Lower leg skin (tissue), 3 donors: ENCODE measurements around the gene TK2.
"Not testable (repeated sequence)": the region's sequence is repeated elsewhere in the genome, so short reads cannot be mapped to it uniquely, and the experiment has no call there.

Experiments
- POLR2A ChIP-seq, 2 donors: fragments of 450-650 bp; IDR thresholded peaks; one replicate each; pipeline ENCODE4 v1.6.1; 2016 to 2017; ENCODE audit warnings: antibody characterized with exemption in 2 of 2, mild to moderate bottlenecking in 1 of 2, moderate library complexity in 1 of 2
- TF ChIP-seq, protein P1 (sequence below), 3 donors: fragments of 450-650 bp; IDR thresholded peaks; one replicate each; pipeline ENCODE4 v1.5.1; 2016; ENCODE audit warnings: antibody characterized with exemption in 3 of 3, mild to moderate bottlenecking in 3 of 3, moderate library complexity in 2 of 3

DNA sequence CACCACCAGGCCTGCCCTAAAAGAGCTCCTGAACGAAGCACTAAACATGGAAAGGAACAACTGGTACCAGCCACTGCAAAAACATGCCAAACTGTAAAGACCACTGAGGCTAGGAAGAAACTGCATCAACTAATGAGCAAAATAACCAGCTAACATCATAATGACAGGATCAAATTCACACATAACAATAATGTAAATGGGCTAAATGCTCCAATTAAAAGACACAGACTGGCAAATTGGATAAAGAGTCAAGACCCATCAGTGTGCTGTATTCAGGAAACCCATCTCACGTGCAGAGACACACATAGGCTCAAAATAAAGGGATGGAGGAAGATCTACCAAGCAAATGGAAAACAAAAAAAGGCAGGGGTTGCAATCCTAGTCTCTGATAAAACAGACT lies 52.0 kb downstream of the TK2 start:
- not testable (repeated sequence) for TF ChIP-seq POLR2A (IDR thresholded peaks at IDR 0.05)
- TF ChIP-seq, protein P1, sequence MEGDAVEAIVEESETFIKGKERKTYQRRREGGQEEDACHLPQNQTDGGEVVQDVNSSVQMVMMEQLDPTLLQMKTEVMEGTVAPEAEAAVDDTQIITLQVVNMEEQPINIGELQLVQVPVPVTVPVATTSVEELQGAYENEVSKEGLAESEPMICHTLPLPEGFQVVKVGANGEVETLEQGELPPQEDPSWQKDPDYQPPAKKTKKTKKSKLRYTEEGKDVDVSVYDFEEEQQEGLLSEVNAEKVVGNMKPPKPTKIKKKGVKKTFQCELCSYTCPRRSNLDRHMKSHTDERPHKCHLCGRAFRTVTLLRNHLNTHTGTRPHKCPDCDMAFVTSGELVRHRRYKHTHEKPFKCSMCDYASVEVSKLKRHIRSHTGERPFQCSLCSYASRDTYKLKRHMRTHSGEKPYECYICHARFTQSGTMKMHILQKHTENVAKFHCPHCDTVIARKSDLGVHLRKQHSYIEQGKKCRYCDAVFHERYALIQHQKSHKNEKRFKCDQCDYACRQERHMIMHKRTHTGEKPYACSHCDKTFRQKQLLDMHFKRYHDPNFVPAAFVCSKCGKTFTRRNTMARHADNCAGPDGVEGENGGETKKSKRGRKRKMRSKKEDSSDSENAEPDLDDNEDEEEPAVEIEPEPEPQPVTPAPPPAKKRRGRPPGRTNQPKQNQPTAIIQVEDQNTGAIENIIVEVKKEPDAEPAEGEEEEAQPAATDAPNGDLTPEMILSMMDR (IDR thresholded peaks at IDR 0.05) = not testable (repeated sequence)
